Measurements from ENCODE around the gene TVP23C. TPM values are rescaled to one million over a fixed set of nuclear protein-coding genes. Genes with fewer than 3 reads are reported as not detected.

The TVP23C gene
- total and polyA plus RNA-seq, 12 donors, result 4.0 to 51.8 (median 17.5) TPM

- Histone ChIP-seq H3K36me3 (replicated peaks in 1 of 2) (no peaks in the 10 kb centered on the region), H3K27me3 (no peaks in the 10 kb centered on the region), H3K4me3 (no peak overlapping the region), H3K9me3 (replicated peaks in 1 of 3) (no peaks in the 10 kb centered on the region), H3K27ac (no peak overlapping the region), H3K4me1 (replicated peaks in 1 of 2) (no peaks in the 10 kb centered on the region)
- TF ChIP-seq, protein P1, sequence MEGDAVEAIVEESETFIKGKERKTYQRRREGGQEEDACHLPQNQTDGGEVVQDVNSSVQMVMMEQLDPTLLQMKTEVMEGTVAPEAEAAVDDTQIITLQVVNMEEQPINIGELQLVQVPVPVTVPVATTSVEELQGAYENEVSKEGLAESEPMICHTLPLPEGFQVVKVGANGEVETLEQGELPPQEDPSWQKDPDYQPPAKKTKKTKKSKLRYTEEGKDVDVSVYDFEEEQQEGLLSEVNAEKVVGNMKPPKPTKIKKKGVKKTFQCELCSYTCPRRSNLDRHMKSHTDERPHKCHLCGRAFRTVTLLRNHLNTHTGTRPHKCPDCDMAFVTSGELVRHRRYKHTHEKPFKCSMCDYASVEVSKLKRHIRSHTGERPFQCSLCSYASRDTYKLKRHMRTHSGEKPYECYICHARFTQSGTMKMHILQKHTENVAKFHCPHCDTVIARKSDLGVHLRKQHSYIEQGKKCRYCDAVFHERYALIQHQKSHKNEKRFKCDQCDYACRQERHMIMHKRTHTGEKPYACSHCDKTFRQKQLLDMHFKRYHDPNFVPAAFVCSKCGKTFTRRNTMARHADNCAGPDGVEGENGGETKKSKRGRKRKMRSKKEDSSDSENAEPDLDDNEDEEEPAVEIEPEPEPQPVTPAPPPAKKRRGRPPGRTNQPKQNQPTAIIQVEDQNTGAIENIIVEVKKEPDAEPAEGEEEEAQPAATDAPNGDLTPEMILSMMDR (IDR thresholded peaks at IDR 0.05), result no peak
- TF ChIP-seq POLR2A (IDR thresholded peaks at IDR 0.05), result no peak
- DNase-seq, result no peak
- intact Hi-C loops (cut with DNase I), result no loop called here
- 87 to 96% (median 93%) methylated on average over 8 of the region's 8 CpGs for WGBS, 4 donors
Observed at GRCh38 chr17:15475631-15476354, 87.5 kb downstream of the TVP23C start.

DNA sequence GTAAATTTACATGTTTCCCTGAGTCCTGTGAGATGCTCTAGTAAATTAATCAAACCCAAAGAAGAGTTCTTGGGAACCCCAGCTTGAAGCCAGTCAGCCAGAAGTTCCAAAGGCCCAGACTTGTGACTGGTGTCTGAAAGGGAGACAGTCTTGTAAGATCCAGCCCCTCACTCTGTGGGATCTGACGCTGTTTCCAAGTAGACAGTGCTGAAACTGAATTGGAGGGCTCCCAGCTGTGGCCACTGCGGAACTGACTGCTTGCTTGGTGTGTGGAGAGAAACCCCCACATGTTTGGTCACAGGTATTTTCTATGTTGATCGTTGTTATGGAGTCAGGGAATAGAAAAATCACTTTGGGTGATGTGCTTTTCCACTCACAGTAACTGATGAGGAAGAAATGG lies 90.4 kb downstream of the TVP23C start:
- no peak for TF ChIP-seq POLR2A (IDR thresholded peaks at IDR 0.05)
- TF ChIP-seq, protein P1 (IDR thresholded peaks at IDR 0.05), result no peak
- WGBS, 4 donors, result 67 to 95% (median 91%) methylated on average over 3 of the region's 3 CpGs
- Histone ChIP-seq H3K4me3 (no peak overlapping the region), H3K4me1 (replicated peaks in 1 of 2) (no peaks in the 10 kb centered on the region), H3K36me3 (replicated peaks in 1 of 2) (no peaks in the 10 kb centered on the region), H3K9me3 (replicated peaks in 1 of 3) (no peaks in the 10 kb centered on the region), H3K27me3 (no peaks in the 10 kb centered on the region), H3K27ac (no peak overlapping the region)
- intact Hi-C loops (cut with DNase I), result no loop called here
- DNase-seq, result no peak

- no peaks in the 10 kb centered on the region for H3K36me3 ChIP-seq (replicated peaks in 1 of 2)
- no peaks in the 10 kb centered on the region for H3K4me1 ChIP-seq (replicated peaks in 1 of 2)
- TF ChIP-seq POLR2A (IDR thresholded peaks at IDR 0.05), result no peak
- TF ChIP-seq, protein P1 (IDR thresholded peaks at IDR 0.05), result no peak
- intact Hi-C loops (cut with DNase I), result no loop called here
- WGBS, 4 donors, result 61 to 77% (median 64%) methylated on average over 7 of the region's 7 CpGs
- H3K27ac ChIP-seq, result no peak overlapping the region
- no peaks in the 10 kb centered on the region for H3K27me3 ChIP-seq
- no peak overlapping the region for H3K4me3 ChIP-seq
- no peak for DNase-seq
- no peaks in the 10 kb centered on the region for H3K9me3 ChIP-seq (replicated peaks in 1 of 3)
Observed at GRCh38 chr17:15470536-15470935, 92.7 kb downstream of the TVP23C start.

DNA sequence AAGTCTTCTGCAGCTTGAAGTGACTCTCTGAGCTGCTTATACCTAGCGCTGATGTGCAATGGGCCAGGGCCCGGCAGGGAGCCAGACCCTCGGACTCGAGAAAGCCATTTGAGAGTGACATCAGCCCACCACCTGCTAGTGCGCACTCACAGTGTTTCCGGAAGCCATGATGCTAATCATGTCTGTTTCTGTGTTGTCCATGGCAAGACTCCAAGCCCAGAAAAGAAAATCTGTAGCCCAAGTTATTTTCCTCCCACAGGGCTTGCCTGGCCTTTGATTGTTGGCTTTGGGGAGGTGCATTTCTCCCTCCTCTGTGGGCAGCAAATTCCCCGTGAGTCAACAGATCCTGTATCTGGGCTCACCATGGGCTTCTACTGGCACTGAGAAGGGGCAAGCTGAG lies 94.0 kb downstream of the TVP23C start:
- H3K4me1 ChIP-seq (replicated peaks in 1 of 2), result no peaks in the 10 kb centered on the region
- H3K27me3 ChIP-seq, result no peaks in the 10 kb centered on the region
- intact Hi-C loops (cut with DNase I), result no loop called here
- no peaks in the 10 kb centered on the region for H3K36me3 ChIP-seq (replicated peaks in 1 of 2)
- no peaks in the 10 kb centered on the region for H3K9me3 ChIP-seq (replicated peaks in 1 of 3)
- WGBS, 4 donors, result 86 to 95% (median 91%) methylated on average over 6 to 7 of the region's 7 CpGs
- no peak for TF ChIP-seq POLR2A (IDR thresholded peaks at IDR 0.05)
- TF ChIP-seq, protein P1 (IDR thresholded peaks at IDR 0.05), result no peak
- DNase-seq, result no peak
- no peak overlapping the region for H3K27ac ChIP-seq
- no peak overlapping the region for H3K4me3 ChIP-seq

Data from adrenal gland (tissue), 12 donors.